ENCODE measurements around the gene DRC1.

DNA sequence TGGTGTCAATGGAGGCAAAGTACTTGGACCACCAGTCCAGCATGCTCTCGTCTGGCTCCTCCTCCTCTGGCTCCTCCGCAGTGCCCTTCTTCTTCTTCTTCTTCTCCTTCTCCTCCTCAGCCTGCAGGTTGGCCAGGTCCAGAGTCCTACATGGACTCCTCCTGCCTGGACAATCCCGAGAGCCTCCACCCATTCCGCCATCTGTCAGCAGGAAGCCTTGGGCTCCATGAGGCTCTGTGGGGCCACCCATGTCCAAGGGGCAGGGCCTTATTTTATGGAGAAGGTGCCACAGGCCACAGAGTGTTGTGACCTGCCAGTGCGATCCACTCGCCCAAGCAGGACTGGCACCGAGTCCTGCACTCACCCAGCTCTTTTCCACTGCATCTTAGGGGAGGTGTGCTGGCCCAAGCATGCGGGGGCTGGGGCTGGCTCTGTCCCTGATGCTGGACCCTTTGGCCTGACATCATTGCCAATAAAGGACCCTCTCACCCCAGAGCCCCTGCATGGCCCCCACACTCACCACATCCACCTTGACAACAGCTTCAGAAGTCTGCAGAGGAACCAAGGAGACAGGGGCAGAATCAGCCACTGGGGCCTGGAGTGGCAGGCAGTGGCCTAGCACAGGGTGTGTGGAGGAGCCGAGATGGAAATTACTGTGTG is 69.0 kb downstream of the DRC1 start:
- TF ChIP-seq CEBPB (IDR thresholded peaks at IDR 0.05; ENCODE audit: low read depth) = no peak
- no peak for TF ChIP-seq POLR2A (IDR thresholded peaks at IDR 0.05; ENCODE audit: borderline replicate concordance, extremely low read depth, insufficient read depth, insufficient read length)
- TF ChIP-seq, protein P1, sequence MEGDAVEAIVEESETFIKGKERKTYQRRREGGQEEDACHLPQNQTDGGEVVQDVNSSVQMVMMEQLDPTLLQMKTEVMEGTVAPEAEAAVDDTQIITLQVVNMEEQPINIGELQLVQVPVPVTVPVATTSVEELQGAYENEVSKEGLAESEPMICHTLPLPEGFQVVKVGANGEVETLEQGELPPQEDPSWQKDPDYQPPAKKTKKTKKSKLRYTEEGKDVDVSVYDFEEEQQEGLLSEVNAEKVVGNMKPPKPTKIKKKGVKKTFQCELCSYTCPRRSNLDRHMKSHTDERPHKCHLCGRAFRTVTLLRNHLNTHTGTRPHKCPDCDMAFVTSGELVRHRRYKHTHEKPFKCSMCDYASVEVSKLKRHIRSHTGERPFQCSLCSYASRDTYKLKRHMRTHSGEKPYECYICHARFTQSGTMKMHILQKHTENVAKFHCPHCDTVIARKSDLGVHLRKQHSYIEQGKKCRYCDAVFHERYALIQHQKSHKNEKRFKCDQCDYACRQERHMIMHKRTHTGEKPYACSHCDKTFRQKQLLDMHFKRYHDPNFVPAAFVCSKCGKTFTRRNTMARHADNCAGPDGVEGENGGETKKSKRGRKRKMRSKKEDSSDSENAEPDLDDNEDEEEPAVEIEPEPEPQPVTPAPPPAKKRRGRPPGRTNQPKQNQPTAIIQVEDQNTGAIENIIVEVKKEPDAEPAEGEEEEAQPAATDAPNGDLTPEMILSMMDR (IDR thresholded peaks at IDR 0.05 in 2 of 3, conservative IDR thresholded peaks at IDR 0.05 in 1 of 3; ENCODE audit: borderline replicate concordance in 1 of 3, insufficient read depth in 1 of 3, low read depth in 2 of 3, low read length in 2 of 3) = no peak
- no peak for TF ChIP-seq ZNF274 (IDR thresholded peaks at IDR 0.05; ENCODE audit: low read depth, low read length)
- TF ChIP-seq, protein P2, sequence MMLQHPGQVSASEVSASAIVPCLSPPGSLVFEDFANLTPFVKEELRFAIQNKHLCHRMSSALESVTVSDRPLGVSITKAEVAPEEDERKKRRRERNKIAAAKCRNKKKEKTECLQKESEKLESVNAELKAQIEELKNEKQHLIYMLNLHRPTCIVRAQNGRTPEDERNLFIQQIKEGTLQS (IDR thresholded peaks at IDR 0.05) = no peak
- TF ChIP-seq, protein P3, sequence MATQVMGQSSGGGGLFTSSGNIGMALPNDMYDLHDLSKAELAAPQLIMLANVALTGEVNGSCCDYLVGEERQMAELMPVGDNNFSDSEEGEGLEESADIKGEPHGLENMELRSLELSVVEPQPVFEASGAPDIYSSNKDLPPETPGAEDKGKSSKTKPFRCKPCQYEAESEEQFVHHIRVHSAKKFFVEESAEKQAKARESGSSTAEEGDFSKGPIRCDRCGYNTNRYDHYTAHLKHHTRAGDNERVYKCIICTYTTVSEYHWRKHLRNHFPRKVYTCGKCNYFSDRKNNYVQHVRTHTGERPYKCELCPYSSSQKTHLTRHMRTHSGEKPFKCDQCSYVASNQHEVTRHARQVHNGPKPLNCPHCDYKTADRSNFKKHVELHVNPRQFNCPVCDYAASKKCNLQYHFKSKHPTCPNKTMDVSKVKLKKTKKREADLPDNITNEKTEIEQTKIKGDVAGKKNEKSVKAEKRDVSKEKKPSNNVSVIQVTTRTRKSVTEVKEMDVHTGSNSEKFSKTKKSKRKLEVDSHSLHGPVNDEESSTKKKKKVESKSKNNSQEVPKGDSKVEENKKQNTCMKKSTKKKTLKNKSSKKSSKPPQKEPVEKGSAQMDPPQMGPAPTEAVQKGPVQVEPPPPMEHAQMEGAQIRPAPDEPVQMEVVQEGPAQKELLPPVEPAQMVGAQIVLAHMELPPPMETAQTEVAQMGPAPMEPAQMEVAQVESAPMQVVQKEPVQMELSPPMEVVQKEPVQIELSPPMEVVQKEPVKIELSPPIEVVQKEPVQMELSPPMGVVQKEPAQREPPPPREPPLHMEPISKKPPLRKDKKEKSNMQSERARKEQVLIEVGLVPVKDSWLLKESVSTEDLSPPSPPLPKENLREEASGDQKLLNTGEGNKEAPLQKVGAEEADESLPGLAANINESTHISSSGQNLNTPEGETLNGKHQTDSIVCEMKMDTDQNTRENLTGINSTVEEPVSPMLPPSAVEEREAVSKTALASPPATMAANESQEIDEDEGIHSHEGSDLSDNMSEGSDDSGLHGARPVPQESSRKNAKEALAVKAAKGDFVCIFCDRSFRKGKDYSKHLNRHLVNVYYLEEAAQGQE (IDR thresholded peaks at IDR 0.05; ENCODE audit: low read depth) = no peak
- no peak for TF ChIP-seq RAD21 (IDR thresholded peaks at IDR 0.05; ENCODE audit: low read depth)
- no peak for TF ChIP-seq JUND (IDR thresholded peaks at IDR 0.05)
- TF ChIP-seq, protein P4, sequence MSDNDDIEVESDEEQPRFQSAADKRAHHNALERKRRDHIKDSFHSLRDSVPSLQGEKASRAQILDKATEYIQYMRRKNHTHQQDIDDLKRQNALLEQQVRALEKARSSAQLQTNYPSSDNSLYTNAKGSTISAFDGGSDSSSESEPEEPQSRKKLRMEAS (IDR thresholded peaks at IDR 0.05) = no peak
- no peak for TF ChIP-seq EZH2phosphoT487 (IDR thresholded peaks at IDR 0.05; ENCODE audit: borderline replicate concordance)
- TF ChIP-seq TCF7L2 (IDR thresholded peaks at IDR 0.05; ENCODE audit: borderline replicate concordance, extremely low read depth, insufficient read depth, insufficient read length) = no peak
